Loucy (cell line): ENCODE results near the gene ABCF1.

Experiments
- H2AFZ ChIP-seq: fragments of 200-600 bp; sonication (generic); 2 replicates; pipeline ENCODE4 v1.6.0; 2016; ENCODE audit warnings: antibody characterized with exemption, mild to moderate bottlenecking, low read length, moderate library complexity
- H3F3A ChIP-seq: fragments of 200-600 bp; 2 replicates; pipeline ENCODE4 v1.6.0; 2016; ENCODE audit warnings: antibody characterized with exemption, low read depth, mild to moderate bottlenecking
- H3K27me3 ChIP-seq: fragments of 200-600 bp; sonication (generic); 2 replicates; pipeline ENCODE4 v1.6.1; 2014; ENCODE audit warnings: low read length, mild to moderate bottlenecking; ENCODE audit not compliant: insufficient read depth, poor library complexity, severe bottlenecking
- H3K36me3 ChIP-seq: fragments of 200-600 bp; sonication (generic); 2 replicates; pipeline ENCODE4 v1.6.1; 2016; ENCODE audit warnings: low read length; ENCODE audit not compliant: insufficient read depth
- H3K4me1 ChIP-seq: fragments of 200-600 bp; sonication (generic); 2 replicates; pipeline ENCODE4 v1.5.1; 2014; ENCODE audit warnings: low read length, mild to moderate bottlenecking; ENCODE audit not compliant: insufficient read depth, poor library complexity, severe bottlenecking
- H3K4me2 ChIP-seq: fragments of 200-600 bp; sonication (generic); 2 replicates; pipeline ENCODE4 v1.6.0; 2014; ENCODE audit warnings: antibody characterized with exemption, low read length, low read depth, mild to moderate bottlenecking; ENCODE audit not compliant: poor library complexity, severe bottlenecking
- H3K4me3 ChIP-seq: fragments of 200-600 bp; sonication (generic); 2 replicates; pipeline ENCODE4 v1.5.1; 2014; ENCODE audit warnings: low read length, mild to moderate bottlenecking, mixed read lengths; ENCODE audit not compliant: poor library complexity, severe bottlenecking
- H3K79me2 ChIP-seq: fragments of 200-600 bp; sonication (generic); 2 replicates; pipeline ENCODE4 v1.6.1; 2014; ENCODE audit warnings: low read length; ENCODE audit not compliant: insufficient read depth
- H3K9ac ChIP-seq: fragments of 200-600 bp; sonication (generic); 2 replicates; pipeline ENCODE4 v1.6.0; 2014; ENCODE audit warnings: mild to moderate bottlenecking, low read depth, low read length, moderate library complexity; ENCODE audit not compliant: poor library complexity, severe bottlenecking
- H3K9me2 ChIP-seq: fragments of 200-600 bp; sonication (generic); replicated peaks from 2 replicates; pipeline ENCODE4 v1.6.1; 2016; ENCODE audit warnings: low read depth, low read length, mixed read lengths
- H3K9me3 ChIP-seq: fragments of 200-600 bp; sonication (generic); 2 replicates; pipeline ENCODE4 v1.6.1; 2014; ENCODE audit warnings: mild to moderate bottlenecking, antibody characterized with exemption, low read length, low read depth; ENCODE audit not compliant: insufficient read depth
- H4K20me1 ChIP-seq: fragments of 200-600 bp; sonication (generic); 2 replicates; pipeline ENCODE4 v1.6.0; 2014; ENCODE audit warnings: antibody characterized with exemption, low read length, mild to moderate bottlenecking; ENCODE audit not compliant: insufficient read depth, poor library complexity, severe bottlenecking
- EZH2phosphoT487 ChIP-seq: fragments of 200-600 bp; IDR thresholded peaks from 2 replicates; pipeline ENCODE4 v1.6.1; 2018; ENCODE audit warnings: antibody characterized with exemption, mild to moderate bottlenecking, moderate library complexity, borderline replicate concordance
- TF ChIP-seq, protein P1 (sequence below): fragments of 200-600 bp; sonication (generic); conservative IDR thresholded peaks from 2 replicates; pipeline ENCODE4 v1.5.1; 2014; ENCODE audit warnings: mild to moderate bottlenecking, antibody characterized with exemption, low read length

The ABCF1 gene

DNA sequence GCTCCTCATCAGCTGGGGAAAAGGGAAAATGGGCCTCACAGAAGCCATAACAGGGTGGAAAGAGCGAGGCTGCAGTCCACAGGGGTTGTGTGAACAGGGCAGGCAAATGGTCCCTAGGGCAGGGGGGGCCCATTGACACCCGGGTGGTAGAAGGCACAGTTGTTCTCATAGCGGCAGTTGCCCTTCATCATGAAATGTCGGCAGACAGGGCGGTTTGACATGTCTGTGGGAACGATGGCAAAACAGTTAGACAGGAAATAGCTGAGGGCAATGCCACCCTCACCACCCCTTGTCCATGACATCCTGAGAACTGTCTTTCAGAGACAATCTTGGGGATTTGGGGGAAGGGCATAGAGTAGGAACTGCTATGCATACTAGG lies 30.2 kb downstream of the ABCF1 start:
- H3K36me3 ChIP-seq = peaks cover 60% of the 10 kb centered on the region; the same call in 1 of the 2 replicates

DNA sequence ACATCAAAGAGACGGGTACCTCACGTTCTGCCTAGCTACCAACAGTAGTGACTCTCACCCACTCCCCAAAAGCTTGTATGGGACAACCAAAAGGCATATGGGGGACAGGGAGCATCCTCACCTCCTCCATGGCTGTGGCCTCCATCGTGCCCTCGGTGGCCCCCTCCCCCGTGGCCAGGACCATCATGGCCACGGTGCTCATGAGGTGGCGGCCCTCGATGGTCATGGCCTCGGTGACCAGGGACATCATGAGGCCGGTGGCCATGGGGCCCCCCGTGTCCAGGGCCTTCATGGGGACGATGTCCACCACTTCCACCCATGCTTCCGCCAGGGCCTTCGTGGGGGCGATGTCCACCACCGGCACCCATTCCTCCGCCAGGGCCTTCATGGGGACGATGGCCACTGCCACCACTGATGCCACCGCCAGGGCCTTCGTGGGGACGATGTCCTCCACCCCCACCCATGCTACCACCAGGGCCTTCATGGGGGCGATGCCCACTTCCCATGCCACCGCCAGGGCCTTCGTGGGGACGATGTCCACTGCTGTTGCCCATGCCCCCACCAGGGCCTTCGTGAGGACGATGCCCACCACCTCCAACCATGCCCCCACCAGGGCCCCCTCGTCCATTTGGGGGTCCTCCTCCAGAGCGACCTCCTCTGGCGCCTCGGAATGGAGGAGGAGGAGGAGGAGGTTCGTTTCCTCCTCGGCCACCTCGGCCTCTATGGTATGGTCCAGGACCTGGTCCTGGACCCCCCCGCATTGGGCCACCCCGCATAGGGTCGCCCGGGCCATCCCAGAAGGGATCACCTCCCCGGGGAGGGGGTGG lies 30.8 kb downstream of the ABCF1 start:
- Histone ChIP-seq H3K4me2 (no peak overlapping the region), H3K79me2 (no peaks in the 10 kb centered on the region), H3K4me1 (no peaks in the 10 kb centered on the region), H3K36me3 (peaks cover 66% of the 10 kb centered on the region; the same call in 1 of the 2 replicates), H2AFZ (no peak overlapping the region), H3K9me3 (no peaks in the 10 kb centered on the region), H4K20me1 (no peaks in the 10 kb centered on the region), H3K27me3 (no peaks in the 10 kb centered on the region), H3F3A (peaks cover 5% of the 10 kb centered on the region; the same call in 1 of the 2 replicates), H3K9ac (no peak overlapping the region), H3K9me2 (no peaks in the 10 kb centered on the region), H3K4me3 (no peak overlapping the region)
- TF ChIP-seq, protein P1, sequence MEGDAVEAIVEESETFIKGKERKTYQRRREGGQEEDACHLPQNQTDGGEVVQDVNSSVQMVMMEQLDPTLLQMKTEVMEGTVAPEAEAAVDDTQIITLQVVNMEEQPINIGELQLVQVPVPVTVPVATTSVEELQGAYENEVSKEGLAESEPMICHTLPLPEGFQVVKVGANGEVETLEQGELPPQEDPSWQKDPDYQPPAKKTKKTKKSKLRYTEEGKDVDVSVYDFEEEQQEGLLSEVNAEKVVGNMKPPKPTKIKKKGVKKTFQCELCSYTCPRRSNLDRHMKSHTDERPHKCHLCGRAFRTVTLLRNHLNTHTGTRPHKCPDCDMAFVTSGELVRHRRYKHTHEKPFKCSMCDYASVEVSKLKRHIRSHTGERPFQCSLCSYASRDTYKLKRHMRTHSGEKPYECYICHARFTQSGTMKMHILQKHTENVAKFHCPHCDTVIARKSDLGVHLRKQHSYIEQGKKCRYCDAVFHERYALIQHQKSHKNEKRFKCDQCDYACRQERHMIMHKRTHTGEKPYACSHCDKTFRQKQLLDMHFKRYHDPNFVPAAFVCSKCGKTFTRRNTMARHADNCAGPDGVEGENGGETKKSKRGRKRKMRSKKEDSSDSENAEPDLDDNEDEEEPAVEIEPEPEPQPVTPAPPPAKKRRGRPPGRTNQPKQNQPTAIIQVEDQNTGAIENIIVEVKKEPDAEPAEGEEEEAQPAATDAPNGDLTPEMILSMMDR = no peak
- TF ChIP-seq EZH2phosphoT487 = no peak

More for the DNA sequence above, 30.2 kb downstream of the ABCF1 start:
- Histone ChIP-seq H3K9me3 (no peaks in the 10 kb centered on the region), H3K9ac (no peak overlapping the region), H3K9me2 (no peaks in the 10 kb centered on the region), H3K79me2 (no peaks in the 10 kb centered on the region), H2AFZ (no peak overlapping the region), H3F3A (peaks cover 5% of the 10 kb centered on the region; the same call in 1 of the 2 replicates), H3K4me3 (no peak overlapping the region), H3K4me2 (no peak overlapping the region), H3K27me3 (no peaks in the 10 kb centered on the region), H3K4me1 (no peaks in the 10 kb centered on the region), H4K20me1 (no peaks in the 10 kb centered on the region)
- TF ChIP-seq EZH2phosphoT487 = no peak
- TF ChIP-seq, protein P1 = no peak

DNA sequence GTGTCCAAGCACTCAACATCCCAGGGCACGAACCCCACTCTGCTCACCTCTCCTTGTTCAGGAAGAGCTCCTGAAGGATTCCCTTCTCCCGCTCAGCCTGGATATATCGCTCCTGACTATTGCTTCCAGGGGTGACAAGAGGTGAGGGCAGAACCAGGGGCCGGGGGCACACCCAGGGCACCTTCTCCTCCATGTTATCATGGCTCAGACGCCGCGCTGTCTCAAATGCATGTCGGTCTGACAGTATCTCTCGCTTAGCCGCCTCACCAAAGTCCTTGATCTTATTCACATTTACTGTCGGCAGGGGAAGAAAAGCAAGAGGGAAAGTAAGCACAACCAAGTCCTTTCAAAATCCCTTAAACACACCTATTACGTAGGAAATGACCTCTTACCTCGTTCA lies 32.7 kb downstream of the ABCF1 start:
- Histone ChIP-seq H2AFZ (no peak overlapping the region), H4K20me1 (peaks cover 3% of the 10 kb centered on the region), H3K36me3 (peaks cover 68% of the 10 kb centered on the region; the same call in 1 of the 2 replicates), H3K4me3 (no peak overlapping the region), H3F3A (peaks cover 8% of the 10 kb centered on the region; the same call in 1 of the 2 replicates), H3K79me2 (no peaks in the 10 kb centered on the region), H3K4me1 (no peaks in the 10 kb centered on the region), H3K9me3 (no peaks in the 10 kb centered on the region), H3K9me2 (no peaks in the 10 kb centered on the region), H3K9ac (no peak overlapping the region), H3K4me2 (no peak overlapping the region), H3K27me3 (no peaks in the 10 kb centered on the region)
- no peak for TF ChIP-seq EZH2phosphoT487
- TF ChIP-seq, protein P1 = no peak
